ENCODE measurements around the gene GUCY1A2.

GRCh38 chr11:106794058-106794457, 224.2 kb downstream of the GUCY1A2 start:
- TF ChIP-seq, protein P1, sequence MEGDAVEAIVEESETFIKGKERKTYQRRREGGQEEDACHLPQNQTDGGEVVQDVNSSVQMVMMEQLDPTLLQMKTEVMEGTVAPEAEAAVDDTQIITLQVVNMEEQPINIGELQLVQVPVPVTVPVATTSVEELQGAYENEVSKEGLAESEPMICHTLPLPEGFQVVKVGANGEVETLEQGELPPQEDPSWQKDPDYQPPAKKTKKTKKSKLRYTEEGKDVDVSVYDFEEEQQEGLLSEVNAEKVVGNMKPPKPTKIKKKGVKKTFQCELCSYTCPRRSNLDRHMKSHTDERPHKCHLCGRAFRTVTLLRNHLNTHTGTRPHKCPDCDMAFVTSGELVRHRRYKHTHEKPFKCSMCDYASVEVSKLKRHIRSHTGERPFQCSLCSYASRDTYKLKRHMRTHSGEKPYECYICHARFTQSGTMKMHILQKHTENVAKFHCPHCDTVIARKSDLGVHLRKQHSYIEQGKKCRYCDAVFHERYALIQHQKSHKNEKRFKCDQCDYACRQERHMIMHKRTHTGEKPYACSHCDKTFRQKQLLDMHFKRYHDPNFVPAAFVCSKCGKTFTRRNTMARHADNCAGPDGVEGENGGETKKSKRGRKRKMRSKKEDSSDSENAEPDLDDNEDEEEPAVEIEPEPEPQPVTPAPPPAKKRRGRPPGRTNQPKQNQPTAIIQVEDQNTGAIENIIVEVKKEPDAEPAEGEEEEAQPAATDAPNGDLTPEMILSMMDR (IDR thresholded peaks at IDR 0.05) = no peak
- TF ChIP-seq POLR2A (IDR thresholded peaks at IDR 0.05) (no peak), POLR2AphosphoS5 (IDR thresholded peaks at IDR 0.05) (no peak)

Data from upper lobe of left lung (tissue), 4 donors.